DMS53 treated with DMSO at 0.1 percent for 48 hours (cell line): ENCODE measurements around the gene ISG20L2.

Experiments
- DNase-seq: peaks from one replicate; lab custom pipeline; 2025; ENCODE audit not compliant: unreplicated experiment; lab: John Stamatoyannopoulos, UW

The ISG20L2 gene

DNA sequence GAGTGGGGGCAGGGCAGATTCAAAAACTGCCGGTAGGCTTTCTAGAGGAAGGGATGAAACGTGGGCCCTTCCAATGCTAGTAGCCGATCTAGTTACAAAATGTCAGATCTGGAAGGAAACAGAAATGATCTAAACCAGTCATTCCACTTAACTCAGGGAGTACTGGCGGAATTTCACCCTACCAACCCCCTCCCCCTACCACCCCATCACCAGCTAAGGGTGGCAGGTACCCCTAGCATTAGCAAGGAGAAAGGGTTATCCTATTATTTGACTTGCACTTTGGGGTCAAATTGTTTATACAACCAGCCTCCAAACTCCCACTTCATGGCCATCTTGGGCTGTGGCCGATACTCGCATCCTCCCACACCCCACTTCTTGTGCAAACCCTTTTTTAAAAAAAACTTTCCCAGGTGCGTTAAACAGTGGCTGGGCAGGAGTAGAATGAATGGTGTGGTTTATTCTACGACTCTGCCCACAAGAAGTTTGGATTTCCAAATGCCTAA lies 13.0 kb upstream of the ISG20L2 start:
- no peak for DNase-seq

DNA sequence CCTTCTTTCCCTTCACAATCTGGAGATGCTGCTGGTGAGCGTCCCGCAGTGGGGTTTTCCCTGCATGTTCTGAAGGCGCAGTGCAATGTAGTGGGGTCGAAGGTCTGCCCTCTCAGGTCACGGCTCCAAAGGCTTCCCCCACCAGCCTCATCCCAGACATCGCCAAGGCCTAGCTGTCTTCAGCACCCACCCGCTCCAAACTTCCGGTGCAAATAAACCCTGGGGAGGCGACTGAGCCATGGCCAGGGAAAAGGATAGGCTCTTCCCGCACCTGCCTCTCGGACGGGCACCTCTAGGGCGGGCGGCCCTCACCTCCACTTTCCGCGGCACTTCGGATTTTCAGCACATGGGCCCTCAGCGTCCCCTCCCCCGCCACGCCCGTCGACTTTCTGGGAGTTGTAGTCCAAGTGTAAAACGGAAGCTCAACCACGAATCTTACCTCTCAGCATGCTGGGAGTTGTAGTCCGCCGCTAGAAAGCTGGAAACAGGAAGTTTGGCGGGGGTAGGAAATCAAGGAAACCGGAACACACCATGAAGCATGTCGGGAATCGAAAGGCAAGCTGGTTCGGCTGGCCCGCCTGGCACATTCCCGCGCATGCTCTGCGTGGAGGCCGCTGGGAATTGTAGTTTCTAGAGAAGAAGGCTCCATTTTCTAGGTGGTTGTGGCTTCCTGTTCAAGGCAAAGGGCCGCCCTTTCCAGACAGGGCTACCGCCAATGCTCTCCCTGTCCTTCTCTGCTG lies 12.3 kb upstream of the ISG20L2 start, which contains the start of gene MRPL24:
MRPL24 (minus strand) TSS at position 348 of the 740 bp plus-strand sequence. CDS start 2,384 bp downstream, outside the sequence.
- DNase-seq = peak; percentile 99

DNA sequence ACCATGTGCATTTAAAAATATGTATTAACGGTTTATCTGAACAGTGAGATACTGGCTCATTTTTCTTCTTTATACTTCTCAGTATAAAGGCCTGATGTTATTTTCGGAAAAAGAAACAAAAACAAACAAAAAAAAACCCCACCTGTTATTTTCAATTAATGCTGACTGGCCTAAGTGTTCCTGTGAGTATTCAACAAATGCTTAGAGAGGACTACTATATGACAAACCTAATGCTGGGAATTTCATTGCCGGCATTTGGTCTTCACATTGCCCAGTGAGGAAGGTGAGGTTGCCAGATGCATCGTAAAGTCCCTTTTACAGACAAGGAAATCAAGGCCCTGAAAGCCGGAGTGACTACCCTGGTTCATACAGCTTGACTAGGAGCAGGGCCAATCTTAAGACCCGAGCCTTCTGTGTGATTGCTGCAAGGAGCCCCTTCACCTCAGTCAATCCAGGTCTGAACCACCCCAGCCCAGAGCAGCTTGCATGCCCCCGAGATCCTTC lies 11.7 kb upstream of the ISG20L2 start:
- DNase-seq = peak; percentile 27

DNA sequence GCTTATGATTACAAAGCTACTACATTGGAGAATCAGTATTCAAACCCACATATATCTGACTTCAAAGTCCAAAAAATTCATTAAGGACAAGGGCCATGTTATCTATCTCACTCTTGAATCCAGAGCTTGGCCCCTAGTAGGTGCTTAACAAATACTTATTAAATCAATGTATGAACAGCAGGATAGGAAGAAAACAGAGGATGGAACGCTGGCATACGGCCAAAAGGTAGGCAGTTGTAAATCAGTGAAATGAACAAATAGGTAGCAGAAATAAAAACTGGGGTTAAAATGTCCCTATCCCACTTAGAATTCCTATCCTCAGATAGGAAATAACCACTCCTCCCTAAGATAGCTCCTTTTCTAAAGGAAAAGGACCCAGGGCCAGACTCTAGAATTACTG lies 10.3 kb upstream of the ISG20L2 start:
- DNase-seq = no peak

DNA sequence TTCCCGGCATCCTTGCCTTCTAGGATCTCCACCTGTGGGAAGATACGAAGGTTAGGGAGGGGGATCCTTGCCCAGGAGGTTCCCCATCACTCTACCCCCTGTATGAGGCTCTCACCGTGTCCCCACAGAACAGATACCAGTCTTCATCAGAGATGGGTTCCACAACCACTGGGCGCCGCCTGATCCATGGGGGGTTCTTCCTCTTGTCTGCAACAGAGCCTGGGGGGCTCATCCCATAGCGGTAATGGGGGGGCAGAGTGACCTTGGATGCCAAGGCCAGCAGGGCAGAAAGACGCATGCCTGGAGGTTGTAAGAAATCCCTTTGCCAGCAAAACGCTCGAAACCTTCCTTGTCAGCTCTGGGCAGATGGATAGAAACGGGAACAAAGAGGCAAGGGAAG lies 9.8 kb upstream of the ISG20L2 start:
- no peak for DNase-seq

DNA sequence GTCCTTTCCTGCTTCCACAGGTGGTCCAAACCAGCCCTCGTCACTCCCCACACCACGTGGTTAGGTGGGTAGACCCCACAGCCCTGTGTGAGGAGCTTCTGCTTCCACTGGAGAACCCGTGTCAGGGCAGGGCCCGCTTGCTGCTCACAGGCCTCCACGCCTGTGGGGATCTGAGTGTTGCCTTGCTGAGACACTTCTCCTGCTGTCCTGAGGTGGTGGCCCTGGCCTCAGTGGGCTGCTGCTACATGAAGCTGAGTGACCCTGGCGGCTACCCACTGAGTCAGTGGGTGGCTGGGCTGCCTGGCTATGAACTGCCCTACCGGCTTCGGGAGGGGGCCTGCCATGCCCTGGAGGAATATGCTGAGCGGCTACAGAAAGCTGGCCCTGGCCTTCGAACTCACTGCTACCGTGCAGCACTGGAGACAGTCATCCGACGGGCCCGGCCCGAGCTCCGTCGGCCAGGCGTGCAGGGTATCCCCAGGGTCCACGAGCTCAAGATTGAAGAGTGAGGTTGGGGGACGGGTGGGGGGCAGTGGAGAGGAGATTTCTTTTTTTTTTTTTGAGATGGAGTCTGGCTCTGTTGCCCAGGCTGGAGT lies 5.5 kb upstream of the ISG20L2 start:
- no peak for DNase-seq

DNA sequence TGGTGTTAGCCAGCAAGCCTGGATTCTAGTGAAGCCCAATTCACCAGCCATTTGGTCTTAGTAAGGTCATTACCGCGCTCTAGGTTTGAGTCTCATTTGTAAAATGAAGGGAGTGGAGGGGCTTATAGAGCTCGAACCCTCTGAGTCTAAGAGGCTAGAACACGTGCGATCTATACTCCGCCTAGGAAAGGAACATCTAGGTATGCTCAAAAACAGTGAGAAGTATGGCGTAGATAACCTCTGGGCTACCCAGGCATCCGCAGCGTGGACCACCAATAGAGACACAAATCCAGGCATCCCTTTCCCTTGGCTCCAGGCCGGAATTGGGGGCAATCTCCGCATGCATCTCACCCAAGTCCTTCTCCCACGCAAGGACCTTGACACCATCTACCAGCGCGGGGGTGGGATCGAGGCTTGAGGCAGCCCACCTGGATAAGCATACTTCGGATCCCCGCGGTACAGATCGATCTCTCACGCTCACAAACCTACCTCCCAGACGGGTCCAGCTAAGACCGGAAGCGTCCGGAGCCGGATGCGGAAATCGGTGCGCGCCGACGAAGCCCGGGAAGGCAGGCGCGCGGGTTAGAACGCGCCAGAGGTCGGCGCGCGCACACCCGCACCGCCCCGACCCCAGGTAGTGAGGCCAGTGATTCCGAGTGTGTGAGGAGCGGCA lies 504 bp downstream of the ISG20L2 start, which contains the start of gene METTL25B:
METTL25B (plus strand) TSS at position 544 of the 673 bp plus-strand sequence. CDS start 636 bp downstream, outside the sequence.
- peak; percentile 72 for DNase-seq

DNA sequence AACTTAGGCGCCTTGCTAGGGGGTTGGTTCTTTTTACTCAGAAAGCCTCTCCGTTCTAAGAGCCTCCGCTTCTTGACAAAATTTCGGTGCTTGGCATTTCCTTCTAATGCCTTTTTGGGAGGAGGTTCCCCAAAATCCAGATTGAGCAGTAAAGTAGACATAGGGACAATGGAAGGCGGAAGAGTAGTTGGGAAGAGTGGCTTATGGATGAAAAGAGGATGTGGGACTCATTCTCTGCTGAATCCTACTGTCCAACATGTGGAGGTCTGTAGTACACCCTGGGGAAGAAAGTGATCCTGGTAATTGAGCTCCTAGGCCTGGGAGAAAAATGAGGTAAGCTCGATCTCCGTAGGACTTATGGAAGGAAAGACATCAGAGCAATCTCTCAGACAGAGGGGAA lies 1.1 kb downstream of the ISG20L2 start:
- DNase-seq = no peak

DNA sequence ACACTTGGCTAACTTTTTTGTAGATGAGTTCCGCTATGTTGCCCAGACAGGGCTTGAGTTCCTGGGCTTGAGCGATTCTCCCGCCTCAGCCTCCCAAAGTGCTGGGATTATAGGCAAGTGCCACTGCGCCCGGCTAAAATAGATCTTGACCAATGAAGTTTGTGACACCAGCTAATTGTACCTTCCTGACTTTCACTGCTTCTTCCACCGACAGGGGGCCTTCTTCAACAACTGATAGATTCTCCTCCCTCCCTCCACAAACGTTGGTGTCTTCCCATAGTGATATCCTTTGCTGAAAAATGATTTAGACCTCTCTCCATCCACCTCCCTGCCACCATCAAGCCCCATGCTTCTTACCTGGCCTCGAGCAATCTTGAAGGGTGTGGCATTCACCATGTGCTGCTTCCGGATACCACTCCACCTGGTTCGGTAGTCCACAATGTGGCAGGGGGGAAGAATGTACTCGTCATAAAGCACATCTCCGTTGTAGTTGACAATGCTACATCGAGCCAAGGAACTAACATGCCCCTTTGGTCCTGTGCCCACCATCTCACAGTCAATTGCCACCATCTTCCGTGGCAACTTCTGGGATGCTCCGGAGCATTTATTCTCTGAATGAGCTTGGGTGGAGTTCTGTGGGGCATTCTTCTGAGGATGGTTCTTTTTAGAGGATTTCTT lies 1.9 kb downstream of the ISG20L2 start:
- DNase-seq = peak; percentile 38

DNA sequence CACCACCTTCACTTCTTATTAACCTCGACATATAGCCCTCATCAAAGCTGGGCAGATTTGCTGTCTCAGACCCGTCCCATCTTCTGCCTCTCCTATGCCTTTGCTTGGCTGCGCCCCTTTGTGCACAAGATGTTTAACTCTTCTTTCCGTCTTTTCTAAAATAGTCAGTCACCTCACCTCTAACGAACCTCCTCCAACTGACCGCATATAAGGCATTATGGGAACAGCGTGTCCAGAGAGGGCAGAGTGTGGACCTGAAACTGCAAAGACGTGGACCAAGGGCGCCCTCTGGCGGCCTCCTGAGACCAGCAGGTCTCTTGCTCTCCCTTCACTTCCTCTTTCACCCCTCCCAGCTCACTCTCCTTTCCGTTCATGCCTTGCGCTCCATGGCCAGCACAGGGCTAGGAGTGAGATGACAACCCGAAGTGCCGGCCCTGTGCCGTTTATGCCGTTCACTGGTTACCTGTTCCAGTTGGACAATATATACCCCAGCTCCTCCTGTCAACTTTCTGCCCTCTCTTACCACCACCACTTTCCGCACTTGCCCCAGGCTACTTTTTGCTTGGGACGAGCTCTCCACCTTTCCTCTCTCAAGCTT lies 2.8 kb downstream of the ISG20L2 start:
- DNase-seq = peak; percentile 95

DNA sequence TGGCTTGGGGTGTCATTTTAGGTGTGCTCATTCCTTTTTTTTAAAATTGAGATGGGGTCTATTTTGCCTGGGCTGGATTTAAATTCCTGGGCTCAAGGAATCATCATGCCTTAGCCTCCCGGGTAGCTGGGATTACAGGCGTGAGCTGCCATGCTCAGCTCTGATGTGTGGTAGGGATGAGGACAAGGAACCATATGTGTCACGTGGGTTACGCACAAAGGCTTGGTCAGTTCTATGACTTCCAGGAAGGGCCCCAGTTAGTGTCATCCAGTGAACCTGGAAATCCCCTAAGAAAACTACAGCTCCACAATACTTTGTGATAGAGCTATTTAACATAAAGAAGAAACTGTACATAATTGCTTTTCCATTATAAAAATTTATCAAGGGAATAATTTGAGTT lies 7.0 kb downstream of the ISG20L2 start:
- DNase-seq = no peak

DNA sequence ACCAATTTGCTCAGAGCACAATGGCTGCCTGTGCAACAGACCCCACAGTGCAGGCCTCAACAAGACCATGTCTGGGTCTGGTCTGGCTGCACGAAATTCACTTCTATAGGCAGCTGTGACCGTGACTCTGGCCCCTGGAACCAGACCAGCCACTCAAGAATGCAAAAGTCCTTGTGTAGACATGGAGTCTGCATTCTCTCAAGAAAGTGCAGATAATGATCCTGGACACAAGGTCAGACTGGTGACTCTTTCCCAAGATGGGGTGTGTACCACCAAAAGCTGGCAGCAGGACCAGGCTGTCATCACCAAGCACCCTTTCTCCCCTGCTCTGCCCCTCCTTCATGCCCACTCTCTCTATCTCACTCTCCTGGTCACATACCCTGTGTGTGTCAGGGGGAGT lies 7.4 kb downstream of the ISG20L2 start:
- no peak for DNase-seq

DNA sequence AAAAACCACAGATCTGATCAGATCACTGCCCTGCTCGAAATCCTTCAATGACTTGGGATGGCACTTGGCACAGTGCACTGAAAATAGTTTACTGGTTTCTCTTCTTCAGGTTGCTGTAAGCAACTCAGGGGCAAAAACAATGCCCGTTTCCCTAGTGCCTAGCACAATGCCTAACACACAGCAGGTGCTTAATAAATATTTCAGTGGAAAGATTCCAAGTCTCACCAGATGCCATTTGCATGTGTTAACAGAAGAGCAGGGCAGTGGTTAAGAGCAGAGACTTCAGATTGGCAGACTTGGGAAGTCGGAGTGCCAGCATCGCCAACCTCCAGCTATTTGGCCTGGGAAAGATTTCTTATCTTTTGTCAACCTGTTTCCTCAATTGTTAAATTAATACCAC lies 11.2 kb downstream of the ISG20L2 start:
- DNase-seq = no peak

DNA sequence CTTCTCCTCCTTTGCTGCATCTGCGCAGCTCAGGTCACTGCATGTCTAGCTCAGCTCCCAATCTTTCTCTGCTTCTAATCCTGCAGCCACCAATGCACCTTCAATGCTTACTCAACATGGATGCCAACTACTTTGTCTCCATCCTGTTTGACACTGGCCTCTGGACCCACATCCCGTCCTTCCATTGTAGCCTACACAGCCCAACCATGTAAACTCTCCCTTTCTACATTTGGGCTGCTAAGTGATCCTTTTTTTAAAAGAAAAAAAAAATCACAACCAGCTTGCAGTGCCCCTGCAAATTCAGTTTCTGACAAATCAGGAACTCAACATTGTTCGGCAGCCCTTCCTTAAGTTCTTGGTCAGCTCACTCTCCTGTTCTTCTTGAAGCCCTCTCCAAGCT lies 13.7 kb downstream of the ISG20L2 start:
- DNase-seq = no peak

DNA sequence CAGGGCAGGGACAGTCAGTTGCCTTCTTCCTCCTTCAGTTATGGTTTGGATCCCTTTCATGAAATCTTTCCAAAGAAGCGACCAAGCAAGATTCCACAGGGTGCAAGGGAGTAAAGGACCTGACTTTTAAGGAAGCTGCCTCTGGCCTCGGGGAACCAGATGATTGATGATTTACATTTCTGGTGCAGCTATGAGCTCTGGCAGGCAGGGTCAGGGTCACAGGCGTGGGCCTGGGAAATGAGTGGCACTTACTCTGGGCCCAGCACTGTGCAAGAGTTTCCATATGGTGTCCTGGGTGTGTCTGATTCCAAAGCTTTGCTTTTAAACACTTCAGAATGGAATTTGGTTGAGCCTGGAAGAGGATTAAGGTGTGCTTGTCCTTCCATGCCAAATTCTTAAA lies 15.9 kb downstream of the ISG20L2 start:
- DNase-seq = no peak

DNA sequence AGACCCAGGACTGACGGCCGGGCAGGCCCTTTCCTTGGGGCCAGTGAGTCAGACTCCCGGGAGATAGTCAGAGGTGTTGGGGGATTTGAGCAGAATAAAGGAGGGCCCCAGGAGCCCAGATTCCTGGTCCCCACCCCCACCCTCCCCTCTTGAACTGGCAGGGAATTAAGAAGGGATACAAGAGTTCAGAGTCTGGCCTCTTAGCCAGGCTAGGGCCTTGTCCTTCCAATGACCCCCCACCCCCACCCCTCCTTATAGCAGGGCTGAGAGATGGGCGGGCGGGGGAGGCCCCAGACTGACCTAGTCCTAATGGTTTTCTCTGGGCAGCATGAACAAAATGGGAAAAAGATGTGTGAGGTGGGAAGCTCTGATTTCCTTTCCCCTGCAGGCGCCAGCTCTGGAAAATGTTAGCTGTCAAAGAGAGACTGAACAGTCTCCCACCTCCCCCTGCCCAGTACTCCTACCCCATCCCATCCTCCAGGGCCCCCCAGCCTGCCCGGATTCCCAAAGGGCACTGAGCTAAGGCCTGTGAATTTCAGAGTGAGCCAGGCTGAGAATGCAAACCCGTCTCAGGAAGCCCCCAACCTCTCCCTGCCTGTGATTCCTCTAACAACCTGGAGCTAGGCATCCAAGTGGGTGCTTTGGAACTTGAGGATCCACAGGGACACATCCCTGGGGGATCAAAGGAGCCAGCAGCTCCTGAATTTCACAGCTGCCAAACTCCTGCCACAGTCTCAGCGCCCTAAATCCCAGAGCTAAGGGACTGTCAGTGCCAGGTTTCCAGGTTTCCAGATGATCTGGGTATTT lies 17.4 kb downstream of the ISG20L2 start:
- DNase-seq = no peak

DNA sequence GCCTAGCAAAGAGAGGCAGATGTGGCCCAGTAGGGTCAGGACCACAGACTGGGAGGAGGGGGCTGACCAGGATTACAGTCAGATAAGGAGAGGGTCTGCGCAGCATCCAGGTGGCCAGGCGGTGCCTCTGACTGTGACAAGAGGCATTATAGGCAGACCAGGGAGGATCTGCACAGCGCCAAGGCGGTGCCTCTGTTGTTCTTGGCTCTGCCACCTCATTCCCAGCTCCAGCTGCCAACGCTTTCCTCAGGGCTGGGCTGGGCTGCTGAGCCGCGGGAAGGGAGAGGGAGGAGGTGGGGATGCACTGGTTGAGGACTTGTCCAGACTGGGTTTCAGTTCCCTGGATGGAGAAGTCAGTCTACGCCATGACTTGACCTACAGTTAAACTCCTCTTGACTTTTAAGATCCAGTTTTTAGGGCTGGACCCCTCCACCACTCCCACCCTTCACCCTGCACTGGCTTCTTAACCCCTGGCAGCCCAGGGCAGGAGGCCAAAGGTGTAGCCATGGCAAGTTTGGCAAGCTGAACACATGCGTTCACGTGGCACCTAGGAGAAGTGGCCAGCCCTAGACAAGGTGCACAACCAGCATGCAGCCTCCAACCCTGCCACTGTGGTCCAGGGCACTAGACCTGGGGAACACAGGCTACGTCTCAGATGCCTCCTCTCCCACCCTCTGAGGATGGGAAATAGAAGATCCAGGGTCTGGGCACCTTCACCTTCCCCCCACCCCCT lies 18.6 kb downstream of the ISG20L2 start:
- DNase-seq = no peak

DNA sequence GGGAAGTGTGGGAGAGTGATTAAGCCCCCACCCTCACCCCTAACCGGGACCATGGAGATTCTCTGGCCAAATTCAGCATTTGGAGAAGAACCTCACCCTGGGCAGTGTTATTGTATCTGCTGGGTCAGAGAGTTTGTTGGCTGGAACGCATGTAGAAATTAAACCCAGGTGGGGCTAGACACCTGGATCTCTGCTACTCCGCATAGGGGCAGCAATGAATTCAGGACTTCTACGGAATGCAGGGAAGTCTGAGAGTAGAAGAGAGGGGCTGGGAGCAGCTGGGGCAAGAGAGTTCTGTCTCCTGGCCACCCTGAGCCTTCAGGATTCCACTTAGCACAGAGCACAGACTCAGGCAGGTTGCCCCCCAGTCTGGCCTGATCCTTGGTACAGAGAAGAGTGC lies 19.5 kb downstream of the ISG20L2 start:
- no peak for DNase-seq

DNA sequence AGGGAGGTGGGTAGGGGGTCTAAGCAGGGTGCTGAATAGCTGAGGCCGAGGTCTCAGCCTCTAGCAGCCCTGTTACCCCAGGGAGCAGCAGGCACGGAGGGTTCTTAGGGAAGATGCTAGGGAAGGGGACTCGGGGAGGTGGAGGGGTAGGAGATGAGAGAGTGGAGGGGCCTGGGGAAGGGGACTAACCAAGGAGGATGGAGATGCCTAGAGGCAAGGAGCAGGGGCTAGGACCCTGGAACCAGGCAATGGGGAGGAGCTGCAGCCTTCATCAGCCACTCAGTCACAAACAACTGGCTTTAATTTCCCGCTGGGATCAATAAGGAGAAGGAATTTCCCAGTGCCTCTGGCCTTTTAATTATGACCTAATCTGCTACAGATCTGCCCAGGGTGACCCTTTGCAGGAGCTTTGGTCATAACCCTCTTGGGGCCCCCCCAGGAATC lies 20.3 kb downstream of the ISG20L2 start:
- DNase-seq = no peak
